PC-9 (cell line): Measurements from ENCODE around the gene PANX2. TPM values are rescaled to one million over a fixed set of nuclear protein-coding genes. Genes with fewer than 3 reads are reported as not detected.

ENCODE experiments used
- BruUV-seq: library from RNA; stranded (reverse); fragments of 400-500 nt; replicated peaks from 2 replicates; lab custom pipeline; 2021; lab: Mats Ljungman, UMichigan
- CTCF ChIA-PET: fragments of 300-600 bp; sonication (Branson Sonifier 250); formaldehyde crosslinking; loops from one replicate; lab custom pipeline; 2022; ENCODE audit warnings: antibody characterized with exemption; lab: Charles Lee
- POLR2A ChIA-PET: fragments of 300-600 bp; sonication (Branson Sonifier 250); formaldehyde crosslinking; loops from one replicate; lab custom pipeline; 2022; ENCODE audit warnings: antibody characterized with exemption; ENCODE audit not compliant: unreplicated experiment; lab: Charles Lee
- DNase-seq, 2 experiments: peaks; one replicate each; pipeline versions ENCODE4 v3.0.0 to v3.0.0-alpha.2; 2015 to 2022; ENCODE audit warnings: mixed read lengths in 1 of 2
- H2AFZ ChIP-seq: fragments of 200-600 bp; sonication (generic); 2 replicates; pipeline ENCODE4 v1.8.1; 2017; ENCODE audit warnings: antibody characterized with exemption
- H3F3A ChIP-seq: fragments of 200-600 bp; sonication (generic); 2 replicates; pipeline ENCODE4 v1.8.1; 2017; ENCODE audit warnings: antibody characterized with exemption, mild to moderate bottlenecking, low read depth; ENCODE audit not compliant: insufficient read depth
- H3K27ac ChIP-seq: fragments of 200-600 bp; sonication (generic); 2 replicates; pipeline ENCODE4 v1.6.1; 2016; ENCODE audit warnings: mixed run types
- H3K27me3 ChIP-seq: fragments of 200-600 bp; sonication (generic); 2 replicates; pipeline ENCODE4 v1.6.1; 2016; ENCODE audit warnings: low read depth, mixed run types; ENCODE audit not compliant: insufficient read depth
- H3K36me3 ChIP-seq: fragments of 200-600 bp; sonication (generic); 2 replicates; pipeline ENCODE4 v1.6.1; 2016; ENCODE audit warnings: low read depth, mixed run types
- H3K4me1 ChIP-seq: fragments of 200-600 bp; sonication (generic); replicated peaks from 2 replicates; pipeline ENCODE4 v1.6.1; 2016; ENCODE audit warnings: mixed run types; ENCODE audit not compliant: insufficient read depth
- H3K4me2 ChIP-seq: fragments of 200-600 bp; sonication (generic); 2 replicates; pipeline ENCODE4 v1.6.1; 2017; ENCODE audit warnings: mixed run types
- H3K4me3 ChIP-seq: fragments of 200-600 bp; sonication (generic); 2 replicates; pipeline ENCODE4 v1.6.1; 2016; ENCODE audit warnings: mixed run types
- H3K79me2 ChIP-seq: fragments of 200-600 bp; sonication (generic); 2 replicates; pipeline ENCODE4 v1.6.1; 2017; ENCODE audit warnings: low read depth, mixed run types
- H3K9me2 ChIP-seq: fragments of 200-600 bp; sonication (generic); 2 replicates; pipeline ENCODE4 v1.8.1; 2017; ENCODE audit warnings: mild to moderate bottlenecking; ENCODE audit not compliant: insufficient read depth
- H3K9me3 ChIP-seq: fragments of 200-600 bp; sonication (generic); 2 replicates; pipeline ENCODE4 v1.8.1; 2016; ENCODE audit warnings: low read depth; ENCODE audit not compliant: insufficient read depth
- H4K20me1 ChIP-seq: fragments of 200-600 bp; sonication (generic); 2 replicates; pipeline ENCODE4 v1.8.1; 2017; ENCODE audit not compliant: insufficient read depth
- CTCF ChIP-seq: fragments of 200-600 bp; sonication (generic); conservative IDR thresholded peaks from 2 replicates; pipeline ENCODE4 v1.6.1; 2017; ENCODE audit warnings: mixed run types, antibody characterized with exemption, mild to moderate bottlenecking, moderate library complexity
- EZH2 ChIP-seq: fragments of 200-600 bp; sonication (generic); IDR thresholded peaks from 2 replicates; pipeline ENCODE4 v1.8.0; 2017; ENCODE audit warnings: antibody characterized with exemption, low read depth
- intact Hi-C: fragments of 100-400 bp; cut with micrococcal nuclease; formaldehyde crosslinking; loops from one replicate; pipeline ENCODE4 v1.10.0; 2022; ENCODE audit not compliant: unreplicated experiment
- total RNA-seq: library from RNA; stranded (reverse); gene quantifications from 2 replicates; pipeline ENCODE4 v1.2.3, GENCODE V29; 2021

Gene PANX2
- total RNA-seq, 1 experiment from 2014 or later, result 51.7 TPM

GRCh38 chr22:50197856-50198623 is 27.5 kb downstream of the PANX2 start:
- DNase-seq, result no peak
- Histone ChIP-seq H3F3A (peaks cover 39% of the 10 kb centered on the region; the same call in 1 of the 2 replicates), H3K27ac (no peak overlapping the region), H3K36me3 (peaks cover 30% of the 10 kb centered on the region), H3K4me2 (no peak overlapping the region), H3K9me3 (no peaks in the 10 kb centered on the region), H3K4me3 (no peak overlapping the region), H3K79me2 (peaks cover 17% of the 10 kb centered on the region), H2AFZ (no peak overlapping the region), H3K4me1 (peaks cover 12% of the 10 kb centered on the region), H4K20me1 (peaks cover 48% of the 10 kb centered on the region), H3K9me2 (no peaks in the 10 kb centered on the region), H3K27me3 (no peaks in the 10 kb centered on the region)
- BruUV-seq, result no TSS peak
- CTCF ChIA-PET, result no interaction called here
- POLR2A ChIA-PET, result no interaction called here
- no peak for TF ChIP-seq CTCF
- intact Hi-C loops, result no loop called here

GRCh38 chr22:50198624-50199017 is 28.1 kb downstream of the PANX2 start:
- intact Hi-C loops, result no loop called here
- peaks cover 32% of the 10 kb centered on the region for H3K36me3 ChIP-seq
- BruUV-seq, result no TSS peak
- H2AFZ ChIP-seq, result no peak overlapping the region
- peaks cover 12% of the 10 kb centered on the region for H3K4me1 ChIP-seq
- H4K20me1 ChIP-seq, result peaks cover 49% of the 10 kb centered on the region
- ChIA-PET CTCF (no interaction called here), POLR2A (no interaction called here)
- H3K27me3 ChIP-seq, result no peaks in the 10 kb centered on the region
- H3K9me3 ChIP-seq, result no peaks in the 10 kb centered on the region
- peaks cover 45% of the 10 kb centered on the region; the same call in 1 of the 2 replicates for H3F3A ChIP-seq
- no peak overlapping the region for H3K4me2 ChIP-seq
- no peak overlapping the region for H3K4me3 ChIP-seq
- TF ChIP-seq EZH2 (no peak), CTCF (no peak)
- no peak overlapping the region for H3K27ac ChIP-seq
- DNase-seq, result no peak
- H3K79me2 ChIP-seq, result peaks cover 23% of the 10 kb centered on the region
- no peaks in the 10 kb centered on the region for H3K9me2 ChIP-seq

GRCh38 chr22:50199251-50199721 is 28.8 kb downstream of the PANX2 start:
- TF ChIP-seq EZH2 (no peak), CTCF (no peak)
- Histone ChIP-seq H3K9me2 (no peaks in the 10 kb centered on the region), H3K9me3 (no peaks in the 10 kb centered on the region), H3K4me2 (no peak overlapping the region), H2AFZ (no peak overlapping the region), H3K27me3 (no peaks in the 10 kb centered on the region), H3F3A (peaks cover 44% of the 10 kb centered on the region; the same call in 1 of the 2 replicates), H3K4me1 (peaks cover 12% of the 10 kb centered on the region), H3K79me2 (peaks cover 28% of the 10 kb centered on the region), H4K20me1 (peaks cover 44% of the 10 kb centered on the region), H3K4me3 (no peak overlapping the region), H3K27ac (no peak overlapping the region), H3K36me3 (peaks cover 29% of the 10 kb centered on the region)
- no TSS peak for BruUV-seq
- DNase-seq, result no peak
- intact Hi-C loops, result no loop called here
- CTCF ChIA-PET, result no interaction called here
- POLR2A ChIA-PET, result no interaction called here
